Heart left ventricle (tissue), 16 donors: ENCODE data around the gene MAZ. TPM values are rescaled to one million over a fixed set of nuclear protein-coding genes. Genes with fewer than 3 reads are reported as not detected.

Experiments
- ATAC-seq, 4 donors: fragments of 200-7000 bp; cut with Tn5 transposase; one replicate each; pipeline ENCODE4 v1.9.1; 2020 to 2022; ENCODE audit warnings: moderate library complexity in 4 of 4, mild to moderate bottlenecking in 3 of 4, moderate number of reproducible peaks in 1 of 4
- DNase-seq, 5 donors: peaks; one replicate each; pipeline ENCODE4 v3.0.0-alpha.2; 2020
- H3K27ac ChIP-seq, 12 donors: fragments of 200-600 bp; sonication (generic) in 4 of 12; one replicate each; pipeline versions ENCODE4 v1.5.0 to v1.8.0; 2016 to 2022; ENCODE audit warnings: mild to moderate bottlenecking in 2 of 12
- H3K27me3 ChIP-seq, 9 donors: fragments of 200-600 bp; sonication (generic) in 2 of 9; one replicate each; pipeline versions ENCODE4 v1.5.1 to v1.8.0; 2016 to 2022; ENCODE audit warnings: mild to moderate bottlenecking in 3 of 9
- H3K36me3 ChIP-seq, 9 donors: fragments of 200-600 bp; sonication (generic) in 2 of 9; one replicate each; pipeline versions ENCODE4 v1.5.0 to v1.8.0; 2018 to 2022; ENCODE audit warnings: mild to moderate bottlenecking in 2 of 9
- H3K4me1 ChIP-seq, 12 donors: fragments of 200-600 bp; sonication (generic) in 4 of 12; one replicate each; pipeline versions ENCODE4 v1.5.0 to v1.8.0; 2016 to 2022; ENCODE audit warnings: mild to moderate bottlenecking in 3 of 12
- H3K4me3 ChIP-seq, 12 donors: fragments of 200-600 bp; sonication (generic) in 4 of 12; one replicate each; pipeline versions ENCODE4 v1.5.0 to v1.8.0; 2017 to 2022; ENCODE audit warnings: mild to moderate bottlenecking in 9 of 12, moderate library complexity in 4 of 12
- H3K9me3 ChIP-seq, 12 donors: fragments of 200-600 bp; sonication (generic) in 4 of 12; one replicate each; pipeline versions ENCODE4 v1.5.0 to v1.8.0; 2016 to 2022; ENCODE audit warnings: mild to moderate bottlenecking in 1 of 12
- POLR2A ChIP-seq, 2 donors: fragments of 450-650 bp; IDR thresholded peaks; one replicate each; pipeline ENCODE4 v1.6.1; 2017; ENCODE audit warnings: antibody characterized with exemption in 2 of 2, mild to moderate bottlenecking in 2 of 2, moderate library complexity in 2 of 2
- WGBS, 4 donors: extraction: QIAGEN DNeasy Blood & Tissue Kit in 2 of 4; methylation state at CpG; one replicate each; pipeline versions ENCODE4 v1.1.5 to v1.1.7; 2013 to 2018; 5-methylcytosine and 5-hydroxymethylcytosine counted together
- intact Hi-C, 10 donors: fragments of 100-400 bp; cut with DNase I; formaldehyde crosslinking; loops; one replicate each; pipeline versions ENCODE4 v1.11.1 to v1.14.2; 2022
- polyA plus RNA-seq, 2 donors: library from polyadenylated mRNA; stranded (reverse); fragments of 200-250 nt; gene quantifications; one replicate each; pipeline ENCODE4 v1.2.3, GENCODE V29; 2013
- total RNA-seq, 9 donors: library from RNA; depleted of rRNA in 2 of 9; stranded (reverse); fragments of >200 nt in 2 of 9; fragmentation: NEBNext Ultra II Directional in 3 of 9; extraction: Animal tissue kit (Norgen Biotek cat#: 25700) in 3 of 9; gene quantifications; one replicate each; pipeline versions ENCODE4 v1.1.0 to v1.2.4, GENCODE V29; 2016 to 2023
- TF ChIP-seq, protein P1 (sequence below), 12 donors: fragments of 200-600 bp; sonication (generic) in 4 of 12; IDR thresholded peaks; one replicate each; pipeline versions ENCODE4 v1.5.0 to v1.8.0; 2018 to 2022; ENCODE audit warnings: antibody characterized with exemption in 12 of 12, mild to moderate bottlenecking in 5 of 12
- donor health status: ischemic (EF 13 %, LVEDD 7.1; RV severe dilation, severe dysfunction).
- donor health status: healthy with polysubstance abuse.
- donor health status: DM: no; HTN: yes; CAD: no.
- donor health status: DM: no; HTN: no; CAD: no.
- donor health status: ischemic (EF 25% LVEDD 6.9; RV normal size, moderate dysfunction).
- donor health status: ischemic (EF 25% LVEDD 5.7; RV mildly dilated, moderate dysfunction).
- donor health status: healthy.
- donor health status: DM: yes; HTN: yes; CAD: no.
- donor health status: ischemic (EF 35%, LVEDD 5.7; RV mildly dilated, moderate dysfunction).
- donor health status: nonischemic (EF 11% LVEDD 7.7; RV severe dilation, severe dysfunction).
- donor health status: DM: yes; HTN: yes; CAD: no.
- donor health status: PGD.
- donor health status: ischemic (EF 29% LVEDD 5.4; RV normal size, mild dysfunction).
- donor health status: nonischemic (EF 23%, LVEDD 6.1; RV moderate dilation, normal function).

The MAZ gene
- total and polyA plus RNA-seq, 11 donors = 58.9 to 188 (median 74.0) TPM

DNA sequence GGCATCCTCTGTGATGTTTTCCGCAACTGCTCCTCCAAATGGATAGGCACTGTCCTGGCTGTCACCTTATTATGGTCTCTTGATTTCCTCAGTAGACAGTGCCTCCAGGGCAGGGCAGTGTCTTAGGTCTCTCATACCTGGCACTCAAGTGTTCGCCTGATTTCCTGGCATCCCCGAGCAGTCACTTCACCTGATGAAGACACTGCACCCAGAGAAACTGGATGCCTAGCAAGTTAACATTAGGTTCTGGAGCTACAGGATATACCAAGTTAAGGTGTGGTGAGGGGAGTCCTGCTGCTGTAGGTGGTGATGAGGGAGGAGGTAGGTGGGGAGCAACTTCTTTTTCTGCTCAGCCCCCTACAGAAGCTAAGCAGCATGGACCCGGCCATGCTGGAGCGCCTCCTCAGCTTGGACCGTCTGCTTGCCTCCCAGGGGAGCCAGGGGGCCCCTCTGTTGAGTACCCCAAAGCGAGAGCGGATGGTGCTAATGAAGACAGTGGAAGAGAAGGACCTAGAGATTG, 3.9 kb upstream of the MAZ start:
- WGBS, 4 donors = 92 to 98% (median 95%) methylated on average over 7 to 8 of the region's 8 CpGs
- H3K9me3 ChIP-seq = no peaks in the 10 kb centered on the region
- intact Hi-C loops = loop anchor here in 1 of 10 donors (10.0 kb wide), 1 partner anchor 192 kb away; the partner anchor contains the start of genes HIRIP3 and INO80E
- ATAC-seq = no peak
- H3K4me1 ChIP-seq = peaks cover 0 to 16% (median 12%) of the 10 kb centered on the region in 12 donors
- no peak overlapping the region for H3K27ac ChIP-seq
- DNase-seq = no peak
- TF ChIP-seq POLR2A (IDR thresholded peaks at IDR 0.05) = no peak
- TF ChIP-seq, protein P1, sequence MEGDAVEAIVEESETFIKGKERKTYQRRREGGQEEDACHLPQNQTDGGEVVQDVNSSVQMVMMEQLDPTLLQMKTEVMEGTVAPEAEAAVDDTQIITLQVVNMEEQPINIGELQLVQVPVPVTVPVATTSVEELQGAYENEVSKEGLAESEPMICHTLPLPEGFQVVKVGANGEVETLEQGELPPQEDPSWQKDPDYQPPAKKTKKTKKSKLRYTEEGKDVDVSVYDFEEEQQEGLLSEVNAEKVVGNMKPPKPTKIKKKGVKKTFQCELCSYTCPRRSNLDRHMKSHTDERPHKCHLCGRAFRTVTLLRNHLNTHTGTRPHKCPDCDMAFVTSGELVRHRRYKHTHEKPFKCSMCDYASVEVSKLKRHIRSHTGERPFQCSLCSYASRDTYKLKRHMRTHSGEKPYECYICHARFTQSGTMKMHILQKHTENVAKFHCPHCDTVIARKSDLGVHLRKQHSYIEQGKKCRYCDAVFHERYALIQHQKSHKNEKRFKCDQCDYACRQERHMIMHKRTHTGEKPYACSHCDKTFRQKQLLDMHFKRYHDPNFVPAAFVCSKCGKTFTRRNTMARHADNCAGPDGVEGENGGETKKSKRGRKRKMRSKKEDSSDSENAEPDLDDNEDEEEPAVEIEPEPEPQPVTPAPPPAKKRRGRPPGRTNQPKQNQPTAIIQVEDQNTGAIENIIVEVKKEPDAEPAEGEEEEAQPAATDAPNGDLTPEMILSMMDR (IDR thresholded peaks at IDR 0.05) = no peak
- peaks cover 0 to 40% (median 26%) of the 10 kb centered on the region in 9 donors for H3K36me3 ChIP-seq
- H3K27me3 ChIP-seq = no peaks in the 10 kb centered on the region
- no peak overlapping the region for H3K4me3 ChIP-seq

DNA sequence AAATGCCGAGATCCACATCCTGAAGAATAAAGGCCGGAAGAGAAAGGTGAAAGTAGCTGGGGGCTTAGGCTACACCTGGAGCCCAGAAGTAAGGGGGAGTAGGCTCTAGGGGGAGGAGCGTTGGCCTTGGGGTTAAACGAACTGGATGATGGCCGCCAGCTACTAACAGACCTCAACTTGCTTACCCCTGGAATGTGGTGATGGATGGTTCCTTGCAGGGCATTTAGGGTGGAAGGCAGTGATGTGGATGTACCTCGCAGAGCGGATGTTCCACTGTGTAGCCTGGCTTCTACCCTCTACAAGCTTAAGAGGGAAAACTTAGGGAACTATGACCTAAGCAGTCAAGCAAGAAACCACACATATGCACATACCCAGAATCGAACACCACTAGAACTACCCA, 2.3 kb upstream of the MAZ start:
- intact Hi-C loops = loop anchor here in 4 of 10 donors (2.0 to 10.0 kb wide), 2 partner anchors 13 to 191 kb away; partner anchors contain the start of genes KIF22 (in 4 of the 4), HIRIP3 (in 1 of the 4) and INO80E (in 1 of the 4)
- Histone ChIP-seq H3K9me3 (no peaks in the 10 kb centered on the region), H3K27ac (peak overlapping the region in 11 of 12 donors; percentile 95 to 100 (median 99)), H3K4me3 (peak overlapping the region in 4 of 12 donors; percentile 65 to 98 (median 84)), H3K36me3 (peaks cover 0 to 34% (median 18%) of the 10 kb centered on the region in 9 donors), H3K4me1 (peaks cover 0 to 32% (median 27%) of the 10 kb centered on the region in 12 donors), H3K27me3 (no peaks in the 10 kb centered on the region)
- DNase-seq (no peak), ATAC-seq (no peak)
- 77 to 82% (median 81%) methylated on average over 8 of the region's 8 CpGs for WGBS, 4 donors
- TF ChIP-seq, protein P1 (IDR thresholded peaks at IDR 0.05) = no peak
- TF ChIP-seq POLR2A (IDR thresholded peaks at IDR 0.05) = no peak

DNA sequence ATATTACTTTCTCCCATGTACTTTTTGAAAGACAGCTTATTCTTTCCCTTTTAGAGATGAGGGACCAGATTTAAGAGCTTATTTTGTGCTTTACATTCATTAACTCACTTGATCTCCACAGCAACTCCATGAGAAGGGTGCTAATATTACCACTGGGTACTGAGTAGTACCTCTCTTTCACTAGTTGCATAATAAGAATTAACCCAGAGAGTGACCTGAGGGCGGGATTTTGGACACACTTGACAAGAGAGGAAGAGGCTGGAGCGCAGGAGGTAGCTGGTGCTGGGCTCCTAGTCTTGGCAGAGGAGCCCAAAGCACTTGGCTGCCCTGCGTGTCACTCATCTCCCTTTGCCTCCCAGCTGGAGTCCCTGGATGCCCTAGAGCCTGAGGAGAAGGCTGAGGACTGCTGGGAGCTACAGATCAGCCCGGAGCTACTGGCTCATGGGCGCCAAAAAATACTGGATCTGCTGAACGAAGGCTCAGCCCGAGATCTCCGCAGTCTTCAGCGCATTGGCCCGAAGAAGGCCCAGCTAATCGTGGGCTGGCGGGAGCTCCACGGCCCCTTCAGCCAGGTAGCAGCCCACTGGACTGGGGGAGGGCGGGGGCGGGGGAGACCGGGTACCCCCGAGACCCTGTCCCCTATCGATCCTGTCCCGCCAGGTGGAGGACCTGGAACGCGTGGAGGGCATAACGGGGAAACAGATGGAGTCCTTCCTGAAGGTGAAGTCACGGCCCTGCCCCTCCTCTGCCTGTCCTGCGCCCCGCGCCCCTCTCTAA, 1.7 kb upstream of the MAZ start:
- H3K4me3 ChIP-seq = peak overlapping the region; percentile 65 to 98 (median 83)
- 1 to 6% (median 3%) methylated on average over 9 to 26 of the region's 26 CpGs for WGBS, 4 donors
- H3K9me3 ChIP-seq = no peaks in the 10 kb centered on the region
- H3K36me3 ChIP-seq = peaks cover 0 to 34% (median 18%) of the 10 kb centered on the region in 9 donors
- peaks cover 0 to 38% (median 34%) of the 10 kb centered on the region in 12 donors for H3K4me1 ChIP-seq
- ATAC-seq (peak; percentile 20 to 56 (median 30)), DNase-seq (peak in 4 of 5 donors; percentile 60 to 87 (median 68))
- intact Hi-C loops = loop anchor here in 4 of 10 donors (2.0 to 10.0 kb wide), 5 partner anchors 14 to 263 kb away; partner anchors contain the start of genes KIF22 (in 4 of the 4), HIRIP3 (in 2 of the 4), INO80E (in 2 of the 4) and ALDOA (in 1 of the 4)
- no peaks in the 10 kb centered on the region for H3K27me3 ChIP-seq
- TF ChIP-seq POLR2A (IDR thresholded peaks at IDR 0.05) = no peak
- TF ChIP-seq, protein P1 (IDR thresholded peaks at IDR 0.05) = no peak
- peak overlapping the region; percentile 95 to 100 (median 99) for H3K27ac ChIP-seq
